ENCODE measurements around the gene DAO.

Gene DAO

GRCh38 chr12:108849660-108850059 lies 30.2 kb upstream of the DAO start:
- Histone ChIP-seq H2AFZ (ENCODE audit: low read length) (no peak overlapping the region), H3K9me3 (ENCODE audit: insufficient read depth, low read depth, low read length) (no peaks in the 10 kb centered on the region), H4K20me1 (ENCODE audit: insufficient read depth, low read length, poor library complexity, severe bottlenecking) (peaks cover 1% of the 10 kb centered on the region), H3K4me2 (ENCODE audit: low read depth, low read length, poor library complexity, severe bottlenecking) (no peak overlapping the region), H3K36me3 (ENCODE audit: insufficient read depth, low read length) (peaks cover 10% of the 10 kb centered on the region; the same call in 1 of the 2 replicates), H3K9ac (ENCODE audit: low read depth, low read length, poor library complexity, severe bottlenecking) (no peak overlapping the region), H3K79me2 (ENCODE audit: insufficient read depth, low read length) (peaks cover 22% of the 10 kb centered on the region; the same call in 1 of the 2 replicates), H3F3A (ENCODE audit: low read depth) (peaks cover 3% of the 10 kb centered on the region; the same call in 1 of the 2 replicates), H3K27me3 (ENCODE audit: insufficient read depth, low read length, poor library complexity, severe bottlenecking) (no peaks in the 10 kb centered on the region), H3K4me3 (ENCODE audit: low read length, poor library complexity, severe bottlenecking) (no peak overlapping the region), H3K9me2 (replicated peaks; ENCODE audit: low read depth, low read length) (no peaks in the 10 kb centered on the region), H3K4me1 (ENCODE audit: insufficient read depth, low read length, poor library complexity, severe bottlenecking) (peaks cover 18% of the 10 kb centered on the region)
- TF ChIP-seq, protein P1, sequence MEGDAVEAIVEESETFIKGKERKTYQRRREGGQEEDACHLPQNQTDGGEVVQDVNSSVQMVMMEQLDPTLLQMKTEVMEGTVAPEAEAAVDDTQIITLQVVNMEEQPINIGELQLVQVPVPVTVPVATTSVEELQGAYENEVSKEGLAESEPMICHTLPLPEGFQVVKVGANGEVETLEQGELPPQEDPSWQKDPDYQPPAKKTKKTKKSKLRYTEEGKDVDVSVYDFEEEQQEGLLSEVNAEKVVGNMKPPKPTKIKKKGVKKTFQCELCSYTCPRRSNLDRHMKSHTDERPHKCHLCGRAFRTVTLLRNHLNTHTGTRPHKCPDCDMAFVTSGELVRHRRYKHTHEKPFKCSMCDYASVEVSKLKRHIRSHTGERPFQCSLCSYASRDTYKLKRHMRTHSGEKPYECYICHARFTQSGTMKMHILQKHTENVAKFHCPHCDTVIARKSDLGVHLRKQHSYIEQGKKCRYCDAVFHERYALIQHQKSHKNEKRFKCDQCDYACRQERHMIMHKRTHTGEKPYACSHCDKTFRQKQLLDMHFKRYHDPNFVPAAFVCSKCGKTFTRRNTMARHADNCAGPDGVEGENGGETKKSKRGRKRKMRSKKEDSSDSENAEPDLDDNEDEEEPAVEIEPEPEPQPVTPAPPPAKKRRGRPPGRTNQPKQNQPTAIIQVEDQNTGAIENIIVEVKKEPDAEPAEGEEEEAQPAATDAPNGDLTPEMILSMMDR (conservative IDR thresholded peaks at IDR 0.05; ENCODE audit: low read length): no peak
- TF ChIP-seq EZH2phosphoT487 (IDR thresholded peaks at IDR 0.05; ENCODE audit: borderline replicate concordance): no peak

DNA sequence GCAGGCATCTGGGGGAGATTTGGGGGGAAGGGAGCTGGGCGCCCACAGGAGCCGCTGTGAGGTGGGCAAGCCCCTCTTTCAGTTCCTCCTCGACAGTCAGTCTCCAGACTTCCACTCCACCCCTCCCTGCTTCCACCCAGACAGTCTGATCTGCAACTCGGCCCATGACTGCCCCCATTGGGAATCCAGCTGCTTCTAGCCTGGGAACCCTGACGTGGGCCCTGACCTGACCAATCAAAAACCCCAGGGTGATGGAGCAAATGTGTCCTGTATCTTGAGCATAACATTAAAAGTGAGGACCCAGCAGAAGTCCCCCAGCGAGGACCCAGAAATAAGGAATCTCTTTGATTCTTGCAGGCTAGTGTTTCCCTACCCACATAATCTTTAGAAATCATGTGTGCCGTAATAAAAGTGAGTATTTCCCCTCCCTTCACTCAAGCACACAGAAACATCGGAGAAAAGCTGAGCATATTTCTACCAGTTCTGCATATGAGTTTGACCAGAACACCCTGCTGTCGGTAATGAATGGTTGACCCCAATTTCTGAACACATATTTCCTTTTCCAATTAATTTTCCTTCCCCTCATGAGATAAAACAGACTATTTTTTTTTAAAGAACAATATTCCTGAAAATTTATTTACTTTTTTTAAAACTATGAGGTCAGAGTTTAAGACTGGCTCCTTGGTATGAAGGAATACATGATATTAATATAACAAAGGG lies 28.9 kb upstream of the DAO start:
- Histone ChIP-seq H3K4me2 (ENCODE audit: low read depth, low read length, poor library complexity, severe bottlenecking) (no peak overlapping the region), H3K4me3 (ENCODE audit: low read length, poor library complexity, severe bottlenecking) (no peak overlapping the region), H3F3A (ENCODE audit: low read depth) (peaks cover 3% of the 10 kb centered on the region; the same call in 1 of the 2 replicates), H2AFZ (ENCODE audit: low read length) (no peak overlapping the region), H3K27me3 (ENCODE audit: insufficient read depth, low read length, poor library complexity, severe bottlenecking) (no peaks in the 10 kb centered on the region), H3K9me3 (ENCODE audit: insufficient read depth, low read depth, low read length) (no peaks in the 10 kb centered on the region), H3K36me3 (ENCODE audit: insufficient read depth, low read length) (peaks cover 10% of the 10 kb centered on the region; the same call in 1 of the 2 replicates), H3K79me2 (ENCODE audit: insufficient read depth, low read length) (peaks cover 35% of the 10 kb centered on the region), H3K9me2 (replicated peaks; ENCODE audit: low read depth, low read length) (no peaks in the 10 kb centered on the region), H3K4me1 (ENCODE audit: insufficient read depth, low read length, poor library complexity, severe bottlenecking) (peaks cover 24% of the 10 kb centered on the region), H3K9ac (ENCODE audit: low read depth, low read length, poor library complexity, severe bottlenecking) (no peak overlapping the region), H4K20me1 (ENCODE audit: insufficient read depth, low read length, poor library complexity, severe bottlenecking) (peaks cover 8% of the 10 kb centered on the region)
- TF ChIP-seq, protein P1 (conservative IDR thresholded peaks at IDR 0.05; ENCODE audit: low read length): no peak
- no peak for TF ChIP-seq EZH2phosphoT487 (IDR thresholded peaks at IDR 0.05; ENCODE audit: borderline replicate concordance)

DNA sequence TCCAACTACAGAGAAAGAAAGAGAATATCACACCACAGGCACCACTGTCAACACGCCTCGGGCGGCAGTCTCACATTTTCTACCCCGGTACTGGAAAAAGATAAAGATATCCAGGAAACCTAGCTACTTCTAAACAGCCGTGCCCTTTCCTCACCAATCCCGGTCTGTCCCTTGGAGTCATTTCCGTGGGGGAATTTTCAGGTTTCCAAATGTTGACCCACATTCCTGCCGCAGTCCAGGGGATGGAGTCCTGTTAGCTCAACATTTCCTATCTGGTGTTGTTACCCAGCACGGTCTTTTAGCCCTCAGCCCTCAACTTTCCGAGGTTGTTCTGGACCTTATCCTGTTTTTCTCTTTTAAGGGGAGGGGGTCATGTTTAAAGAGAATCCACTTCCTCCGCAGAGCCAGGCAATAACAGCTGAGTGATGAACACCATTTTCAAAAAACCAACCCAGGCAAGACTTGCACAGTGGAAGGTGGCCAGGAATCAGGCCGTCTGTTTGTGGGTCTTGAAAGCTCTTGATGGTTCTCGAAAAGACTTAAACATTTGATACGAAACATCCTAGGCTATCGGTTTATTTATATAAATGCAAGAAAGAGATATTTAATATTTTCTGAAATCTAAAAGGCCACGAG lies 27.1 kb upstream of the DAO start:
- H3K4me2 ChIP-seq (ENCODE audit: low read depth, low read length, poor library complexity, severe bottlenecking): peak overlapping the region; percentile 14
- H3K4me3 ChIP-seq (ENCODE audit: low read length, poor library complexity, severe bottlenecking): no peak overlapping the region
- H3K79me2 ChIP-seq (ENCODE audit: insufficient read depth, low read length): peaks cover 46% of the 10 kb centered on the region
- no peaks in the 10 kb centered on the region for H3K9me3 ChIP-seq (ENCODE audit: insufficient read depth, low read depth, low read length)
- no peak overlapping the region for H2AFZ ChIP-seq (ENCODE audit: low read length)
- TF ChIP-seq EZH2phosphoT487 (IDR thresholded peaks at IDR 0.05; ENCODE audit: borderline replicate concordance): no peak
- TF ChIP-seq, protein P1 (conservative IDR thresholded peaks at IDR 0.05; ENCODE audit: low read length): no peak
- H3K4me1 ChIP-seq (ENCODE audit: insufficient read depth, low read length, poor library complexity, severe bottlenecking): peaks cover 32% of the 10 kb centered on the region
- peak overlapping the region; percentile 15 for H3K9ac ChIP-seq (ENCODE audit: low read depth, low read length, poor library complexity, severe bottlenecking)
- peaks cover 3% of the 10 kb centered on the region; the same call in 1 of the 2 replicates for H3F3A ChIP-seq (ENCODE audit: low read depth)
- H3K27me3 ChIP-seq (ENCODE audit: insufficient read depth, low read length, poor library complexity, severe bottlenecking): no peaks in the 10 kb centered on the region
- peaks cover 7% of the 10 kb centered on the region; the same call in 1 of the 2 replicates for H3K36me3 ChIP-seq (ENCODE audit: insufficient read depth, low read length)
- H3K9me2 ChIP-seq (replicated peaks; ENCODE audit: low read depth, low read length): no peaks in the 10 kb centered on the region
- H4K20me1 ChIP-seq (ENCODE audit: insufficient read depth, low read length, poor library complexity, severe bottlenecking): peaks cover 16% of the 10 kb centered on the region

Data from Loucy (cell line).